Osteoblast (primary cell): ENCODE measurements around the gene AFF2. TPM values are rescaled to one million over a fixed set of nuclear protein-coding genes. Genes with fewer than 3 reads are reported as not detected.

Experiments used
- DNase-seq: peaks from one replicate; pipeline ENCODE4 v3.0.0; 2011; ENCODE audit warnings: low spot score, mixed read lengths; ENCODE audit not compliant: insufficient read length; ENCODE audit errors: missing footprints
- H2AFZ ChIP-seq: 2 replicates; pipeline ENCODE4 v1.6.0; 2011; ENCODE audit warnings: mild to moderate bottlenecking, low read length
- H3K27ac ChIP-seq: 2 replicates; pipeline ENCODE4 v1.5.1; 2011; ENCODE audit warnings: mild to moderate bottlenecking, low read depth, low read length, moderate library complexity
- H3K27me3 ChIP-seq: 2 replicates; pipeline ENCODE4 v1.6.0; 2012; ENCODE audit warnings: mild to moderate bottlenecking, control low read depth, inconsistent platforms, low read length, moderate library complexity; ENCODE audit not compliant: insufficient read depth
- H3K36me3 ChIP-seq: 2 replicates; pipeline ENCODE4 v1.5.1; 2011; ENCODE audit warnings: mild to moderate bottlenecking, low read length, control low read depth, moderate library complexity; ENCODE audit not compliant: insufficient read depth
- H3K4me1 ChIP-seq: 2 replicates; pipeline ENCODE4 v1.5.1; 2011; ENCODE audit warnings: mild to moderate bottlenecking, low read length, control low read depth, moderate library complexity; ENCODE audit not compliant: insufficient read depth
- H3K4me2 ChIP-seq: 2 replicates; pipeline ENCODE4 v1.6.0; 2011; ENCODE audit warnings: mild to moderate bottlenecking, low read length; ENCODE audit not compliant: insufficient read depth
- H3K4me3 ChIP-seq: fragments of 200-600 bp; sonication (generic); 3 replicates; pipeline ENCODE4 v1.5.1; 2012; ENCODE audit warnings: mild to moderate bottlenecking, low read length, inconsistent platforms; ENCODE audit not compliant: insufficient read depth
- H3K79me2 ChIP-seq: 2 replicates; pipeline ENCODE4 v1.6.0; 2012; ENCODE audit warnings: mild to moderate bottlenecking, low read length, control low read depth, inconsistent platforms; ENCODE audit not compliant: insufficient read depth
- H3K9me3 ChIP-seq: 2 replicates; pipeline ENCODE4 v1.5.1; 2011; ENCODE audit warnings: low read depth, low read length, control low read depth
- H4K20me1 ChIP-seq: 2 replicates; pipeline ENCODE4 v1.6.0; 2012; ENCODE audit warnings: mild to moderate bottlenecking, low read length, control low read depth; ENCODE audit not compliant: insufficient read depth
- CTCF ChIP-seq: IDR thresholded peaks from 2 replicates; pipeline ENCODE4 v1.5.1; 2011; ENCODE audit warnings: mild to moderate bottlenecking, low read depth, low read length, moderate library complexity; ENCODE audit errors: extremely low read depth
- total RNA-seq: library from RNA; depleted of rRNA; stranded (reverse); fragments of >200 nt; gene quantifications from 2 replicates; pipeline ENCODE4 v1.2.3, GENCODE V29; 2012

The AFF2 gene
- total RNA-seq, 1 donor = 10.9 TPM

- no peaks in the 10 kb centered on the region for H3K27me3 ChIP-seq
- no peak overlapping the region for H3K4me2 ChIP-seq
- H4K20me1 ChIP-seq = no peaks in the 10 kb centered on the region
- H3K9me3 ChIP-seq = no peaks in the 10 kb centered on the region
- no peak for TF ChIP-seq CTCF
- no peaks in the 10 kb centered on the region for H3K79me2 ChIP-seq
- no peak overlapping the region for H3K27ac ChIP-seq
- H3K4me3 ChIP-seq = no peak overlapping the region
- DNase-seq = no peak
- no peaks in the 10 kb centered on the region for H3K36me3 ChIP-seq
- H3K4me1 ChIP-seq = no peaks in the 10 kb centered on the region
- H2AFZ ChIP-seq = no peak overlapping the region
Observed at GRCh38 chrX:148695255-148695654, 194.8 kb downstream of the AFF2 start.

GRCh38 chrX:148698221-148698620 is 197.8 kb downstream of the AFF2 start:
- Histone ChIP-seq H3K27me3 (no peaks in the 10 kb centered on the region), H4K20me1 (no peaks in the 10 kb centered on the region), H3K36me3 (no peaks in the 10 kb centered on the region), H3K4me2 (no peak overlapping the region), H3K79me2 (no peaks in the 10 kb centered on the region), H3K27ac (no peak overlapping the region), H3K4me3 (no peak overlapping the region), H3K4me1 (no peaks in the 10 kb centered on the region), H2AFZ (no peak overlapping the region), H3K9me3 (no peaks in the 10 kb centered on the region)
- no peak for DNase-seq
- no peak for TF ChIP-seq CTCF

- no peak for TF ChIP-seq CTCF
- H3K27ac ChIP-seq = no peak overlapping the region
- no peaks in the 10 kb centered on the region for H4K20me1 ChIP-seq
- no peaks in the 10 kb centered on the region for H3K4me1 ChIP-seq
- no peak for DNase-seq
- no peaks in the 10 kb centered on the region for H3K79me2 ChIP-seq
- no peaks in the 10 kb centered on the region for H3K9me3 ChIP-seq
- H3K36me3 ChIP-seq = no peaks in the 10 kb centered on the region
- no peaks in the 10 kb centered on the region for H3K27me3 ChIP-seq
- no peak overlapping the region for H3K4me3 ChIP-seq
- no peak overlapping the region for H2AFZ ChIP-seq
- H3K4me2 ChIP-seq = no peak overlapping the region
Observed at GRCh38 chrX:148700021-148700420, 199.6 kb downstream of the AFF2 start.

GRCh38 chrX:148713981-148714380 is 213.6 kb downstream of the AFF2 start:
- Histone ChIP-seq H2AFZ (no peak overlapping the region), H3K79me2 (no peaks in the 10 kb centered on the region), H3K27ac (no peak overlapping the region), H3K36me3 (no peaks in the 10 kb centered on the region), H3K4me2 (no peak overlapping the region), H3K27me3 (no peaks in the 10 kb centered on the region), H3K9me3 (peaks cover 2% of the 10 kb centered on the region), H3K4me1 (no peaks in the 10 kb centered on the region), H4K20me1 (no peaks in the 10 kb centered on the region), H3K4me3 (no peak overlapping the region)
- TF ChIP-seq CTCF = no peak
- no peak for DNase-seq
